OCI-M1 (cell line): ENCODE measurements around the gene PSMD8.
"Not testable (repeated sequence)": the region's sequence is repeated elsewhere in the genome, so short reads cannot be mapped to it uniquely, and the experiment has no call there.

Experiments used
- DNase-seq: peaks from one replicate; lab custom pipeline; 2025; lab: John Stamatoyannopoulos, UW

PSMD8 gene

DNA sequence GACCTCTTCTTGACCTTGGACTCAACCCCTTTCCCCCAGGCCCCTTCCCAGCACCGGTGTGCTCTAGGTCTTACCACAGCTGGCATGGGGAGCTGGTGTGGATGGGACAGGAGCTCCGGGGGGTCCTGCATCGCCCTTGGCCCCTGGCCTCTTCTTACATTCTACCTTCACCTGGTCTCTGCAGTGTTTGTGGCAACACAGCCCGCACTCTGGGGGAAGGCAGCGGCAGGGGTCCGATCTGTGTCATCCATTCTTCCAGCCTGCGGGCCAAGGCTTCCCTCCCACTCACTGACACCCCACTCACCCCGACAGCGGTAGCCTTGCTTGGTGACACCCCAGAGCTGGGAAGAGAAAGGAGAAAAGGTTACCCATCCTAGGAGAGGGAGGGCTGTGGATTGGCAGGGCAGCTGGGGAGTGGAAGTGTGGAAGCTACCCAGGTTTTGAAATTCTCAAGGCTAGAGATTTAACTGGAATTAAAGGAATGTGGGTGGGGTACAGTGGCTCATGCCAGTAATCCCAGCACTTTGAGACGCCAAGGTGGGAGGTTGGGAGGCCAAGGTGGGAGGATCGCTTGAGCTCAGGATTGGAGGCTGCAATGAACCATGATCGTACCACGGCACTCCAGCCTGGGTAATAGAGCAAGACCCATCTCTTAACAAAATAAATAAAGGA, 36.8 kb downstream of the PSMD8 start:
- DNase-seq: no peak

DNA sequence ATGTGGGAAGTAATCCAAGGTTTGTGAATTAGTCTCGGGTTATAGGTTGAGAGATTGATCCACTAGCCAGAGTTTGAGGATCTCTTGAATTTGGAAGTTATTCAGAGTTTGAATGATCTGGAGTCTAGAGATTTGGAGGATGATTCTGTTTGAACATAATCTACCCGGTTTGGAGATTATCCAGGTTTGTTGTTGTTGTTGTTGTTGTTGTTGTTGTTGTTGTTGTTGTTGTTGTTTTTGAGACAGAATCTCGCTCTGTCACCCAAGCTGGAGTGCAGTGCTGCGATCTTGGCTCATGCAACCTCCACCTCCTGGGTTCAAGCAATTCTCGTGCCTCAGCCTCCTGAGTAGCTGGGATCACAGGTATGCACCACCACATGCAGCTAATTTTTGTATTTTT, 37.5 kb downstream of the PSMD8 start:
- DNase-seq: not testable (repeated sequence)

DNA sequence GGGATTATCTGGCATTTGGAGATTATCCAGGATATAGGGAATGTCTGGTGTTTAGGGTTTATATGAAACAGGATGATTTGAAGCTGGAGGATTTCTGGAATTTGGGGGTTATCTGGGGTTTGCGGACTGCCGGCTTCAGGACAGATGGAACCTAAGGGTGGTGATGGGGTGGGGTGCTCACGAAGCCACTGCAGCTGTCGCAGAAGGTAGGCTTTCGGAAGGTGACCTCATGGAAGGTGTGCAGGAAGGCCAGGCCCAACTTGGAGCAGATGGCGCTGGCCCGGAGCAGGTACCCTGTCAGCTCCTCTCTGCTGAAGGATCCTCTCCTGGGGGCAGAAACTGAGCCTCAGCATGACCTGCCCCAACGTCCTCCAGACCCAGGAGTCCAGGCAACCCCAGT, 38.1 kb downstream of the PSMD8 start:
- no peak for DNase-seq

DNA sequence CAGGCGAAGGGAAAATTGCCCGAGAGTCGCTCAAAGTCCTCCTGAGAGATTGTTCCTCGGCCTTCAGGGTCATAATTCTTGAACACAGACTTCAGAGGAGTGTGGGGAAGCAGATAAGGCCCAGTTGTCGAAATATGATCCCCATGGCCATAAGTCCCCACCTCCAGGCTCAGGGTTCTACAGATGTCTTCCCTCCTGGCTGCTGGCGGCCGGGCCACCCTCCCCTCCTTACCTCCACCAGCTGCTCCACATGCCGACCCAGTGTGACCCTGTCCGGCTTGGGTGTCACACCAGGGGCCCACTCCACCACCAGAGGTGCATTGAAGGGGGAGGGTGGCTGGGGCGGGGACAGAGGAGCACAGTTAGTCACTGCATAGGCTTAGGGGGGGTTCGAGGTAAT, 38.6 kb downstream of the PSMD8 start:
- DNase-seq: peak; percentile 86

DNA sequence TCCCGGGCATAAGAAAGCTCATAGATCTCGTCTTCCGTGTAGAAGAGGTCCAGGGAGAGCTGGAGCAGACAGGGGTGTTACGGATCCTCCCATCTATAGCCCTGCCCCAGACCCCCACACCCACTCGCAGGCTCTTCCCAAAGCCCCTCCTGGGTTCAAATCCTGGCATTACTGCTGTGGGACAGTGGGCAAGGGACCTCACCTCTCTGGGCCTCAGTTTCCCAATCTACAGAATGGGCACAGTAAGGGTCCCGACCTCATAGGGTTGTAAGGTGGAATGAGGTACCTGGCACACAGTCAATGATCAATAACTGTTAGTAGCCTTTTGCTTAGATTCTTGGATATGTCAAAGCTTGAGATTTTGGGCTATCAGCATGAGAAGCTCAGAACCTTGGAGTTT, 39.0 kb downstream of the PSMD8 start:
- no peak for DNase-seq

GRCh38 chr19:38417146-38417543, 42.8 kb downstream of the PSMD8 start:
- no peak for DNase-seq

- DNase-seq: peak; percentile 93
Observed at GRCh38 chr19:38417544-38418506, 43.5 kb downstream of the PSMD8 start.

DNA sequence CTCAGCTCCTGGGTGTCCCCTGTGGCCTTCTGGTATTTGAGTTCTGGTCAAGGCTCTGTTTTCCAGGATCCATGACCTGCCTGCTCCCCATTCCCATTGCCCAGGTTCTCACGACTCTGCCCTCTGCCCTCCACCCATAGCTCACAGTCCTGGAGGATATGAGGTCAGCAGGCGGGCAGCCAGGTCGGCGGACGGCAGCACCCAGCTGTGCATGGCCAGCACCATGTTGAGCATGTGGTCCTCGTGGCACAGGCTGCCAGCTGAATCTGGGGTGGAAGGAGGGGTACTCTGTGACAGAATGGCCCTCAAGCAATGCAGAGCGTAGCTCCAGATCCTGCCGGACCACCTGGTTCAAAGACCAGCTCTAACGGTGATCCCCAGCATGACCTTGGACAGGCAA, 46.6 kb downstream of the PSMD8 start:
- DNase-seq: no peak

GRCh38 chr19:38421856-38422255, 47.5 kb downstream of the PSMD8 start:
- no peak for DNase-seq

GRCh38 chr19:38422438-38422837, 48.1 kb downstream of the PSMD8 start:
- DNase-seq: no peak

DNA sequence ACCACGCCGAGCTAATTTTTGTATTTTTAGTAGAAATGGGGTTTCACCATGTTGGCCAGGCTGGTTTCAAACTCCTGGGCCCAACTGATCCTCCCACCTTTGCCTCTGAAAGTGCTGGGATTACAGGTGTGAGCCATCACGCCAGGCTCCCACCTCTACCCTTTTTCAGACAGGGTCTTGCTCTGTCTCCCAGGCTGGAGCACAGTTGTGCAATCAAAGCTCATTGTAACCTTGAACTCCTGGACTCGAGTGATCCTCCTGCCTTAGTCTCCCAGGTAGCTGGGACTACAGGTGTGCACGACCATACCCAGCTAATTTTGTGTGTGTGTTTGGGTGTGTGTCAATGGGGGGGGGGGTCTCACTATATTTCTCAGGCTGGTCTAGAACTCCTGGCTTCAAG, 49.9 kb downstream of the PSMD8 start:
- no peak for DNase-seq

DNA sequence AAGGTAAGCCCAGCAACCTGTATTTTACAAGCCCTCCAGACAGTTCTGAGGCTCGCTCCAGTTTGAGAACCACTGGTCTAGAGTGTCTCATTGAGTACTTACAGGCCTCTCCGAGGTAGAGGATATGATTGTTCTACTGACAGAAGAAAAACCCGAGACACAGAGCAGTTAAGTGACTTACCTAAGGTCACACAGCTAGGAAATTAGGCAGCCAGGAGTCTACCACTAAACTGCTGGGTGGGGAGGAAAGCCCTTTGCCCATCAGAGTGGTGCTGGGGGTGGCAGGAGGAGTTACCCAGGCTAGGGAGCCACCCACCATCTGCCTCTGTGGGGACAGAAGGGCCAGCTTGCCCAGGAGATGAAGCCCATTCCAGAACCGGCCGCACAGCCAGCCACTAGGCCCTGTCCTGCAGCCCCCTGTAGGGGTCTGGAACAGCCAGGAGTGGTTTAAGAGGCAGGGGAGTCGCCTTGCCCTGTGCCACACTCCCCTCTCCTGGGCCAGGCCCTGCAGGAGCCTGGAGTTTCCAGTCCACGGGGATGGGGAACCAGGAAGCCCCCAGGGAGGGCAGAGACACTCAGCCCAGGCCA, 50.9 kb downstream of the PSMD8 start:
- DNase-seq: no peak

GRCh38 chr19:38425810-38426466, 51.6 kb downstream of the PSMD8 start, which contains the start of gene RASGRP4:
Gene RASGRP4, minus strand, starts transcription at chr19:38426219. Its CDS starts 128 bp downstream, at chr19:38426091.
- peak; percentile 90 for DNase-seq

DNA sequence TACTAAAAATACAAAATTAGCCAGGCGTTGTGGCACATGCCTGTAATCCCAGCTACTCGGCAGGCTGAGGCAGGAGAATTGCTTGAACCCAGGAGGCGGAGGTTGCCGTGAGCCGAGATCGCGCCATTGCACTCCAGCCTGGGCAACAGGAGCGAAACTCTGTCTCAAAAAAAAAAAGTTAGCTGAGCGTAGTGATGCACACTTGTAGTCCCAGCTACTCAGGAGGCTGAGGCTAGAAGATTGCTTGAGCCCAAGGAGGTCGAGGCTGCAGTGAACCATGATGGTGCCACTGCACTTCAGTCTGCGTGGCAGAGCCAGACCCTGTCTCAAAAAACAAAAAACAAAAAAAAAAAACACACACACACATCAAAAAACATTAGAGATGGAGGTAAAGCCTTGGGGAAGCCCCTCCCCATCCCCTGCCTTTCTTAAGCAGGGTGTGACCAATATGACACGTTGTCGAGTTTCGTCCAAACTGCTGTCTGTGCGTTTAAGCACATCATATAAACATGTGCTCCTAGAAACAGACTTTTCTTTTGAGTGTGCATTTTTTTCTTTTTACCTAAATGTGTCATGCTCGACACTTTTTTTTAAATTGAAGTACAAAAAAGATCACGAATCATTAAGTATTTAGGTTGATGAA, 52.8 kb downstream of the PSMD8 start:
- DNase-seq: not testable (repeated sequence)

DNA sequence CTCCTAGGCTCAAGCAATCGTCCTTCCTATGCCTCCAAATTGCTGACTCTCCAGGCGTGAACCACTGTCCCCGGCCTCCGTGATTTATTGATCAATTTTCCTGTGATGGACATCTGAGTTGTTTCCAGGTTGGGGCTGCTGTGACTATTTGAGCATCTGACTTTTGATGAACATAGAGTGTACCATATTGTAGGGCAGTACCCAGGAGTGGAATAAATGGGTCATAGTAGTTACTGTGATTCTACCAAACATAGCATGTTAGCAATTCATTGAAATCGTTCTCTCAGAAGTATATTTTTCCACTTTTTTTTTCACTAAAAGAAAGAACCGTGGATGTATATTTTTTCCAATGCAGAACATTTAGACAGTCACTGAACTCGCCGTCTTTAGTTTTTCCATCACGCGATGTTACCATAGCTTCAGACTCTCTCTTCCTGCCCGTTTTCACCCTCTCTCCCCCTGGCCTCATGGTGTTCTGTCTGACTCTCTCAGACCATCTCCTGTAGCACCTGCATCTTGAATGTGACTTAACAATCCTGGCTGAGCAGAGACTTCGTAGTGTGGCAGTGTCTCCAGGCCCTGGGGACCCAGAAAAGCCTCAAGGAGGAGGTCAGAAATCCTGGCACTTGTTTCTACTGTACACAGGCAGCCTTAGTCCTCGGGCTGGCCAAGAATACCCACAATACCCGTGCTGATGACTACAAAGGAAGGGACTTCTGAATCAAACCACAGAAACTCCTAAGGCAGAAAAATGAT, 54.9 kb downstream of the PSMD8 start:
- DNase-seq: peak; percentile 8

DNA sequence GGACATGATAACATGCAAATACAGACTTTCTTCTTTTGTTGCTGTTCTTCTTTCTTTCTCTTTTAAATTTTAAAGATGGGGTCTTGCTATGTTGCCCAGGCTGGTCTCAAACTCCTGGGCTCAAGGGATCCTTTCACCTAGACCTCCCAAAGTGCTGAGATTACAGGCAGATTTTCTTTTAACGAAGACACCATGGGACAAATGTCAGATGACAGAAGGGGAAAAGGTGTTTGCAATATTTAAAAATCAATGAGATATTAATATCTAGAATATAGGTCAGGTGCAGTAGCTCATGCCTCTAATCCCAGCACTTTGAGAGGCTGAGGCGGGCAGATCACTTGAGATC, 55.4 kb downstream of the PSMD8 start:
- DNase-seq: no peak

GRCh38 chr19:38430931-38431330, 56.6 kb downstream of the PSMD8 start:
- DNase-seq: no peak

GRCh38 chr19:38433268-38433733, 58.9 kb downstream of the PSMD8 start, which contains the start of gene RYR1:
Gene RYR1, plus strand, starts transcription at chr19:38433691. Its CDS starts 139 bp downstream, at chr19:38433830.
- peak; percentile 16 for DNase-seq
